GM12892 (cell line): ENCODE data around the gene CEP57.

Source experiments
- POLR2A ChIP-seq: IDR thresholded peaks from 2 replicates; pipeline ENCODE4 v1.6.1; 2011; ENCODE audit warnings: low read depth, low read length, control low read depth
- POLR2AphosphoS5 ChIP-seq: IDR thresholded peaks from 2 replicates; pipeline ENCODE4 v1.6.1; 2011; ENCODE audit warnings: low read depth, low read length, control low read depth

DNA sequence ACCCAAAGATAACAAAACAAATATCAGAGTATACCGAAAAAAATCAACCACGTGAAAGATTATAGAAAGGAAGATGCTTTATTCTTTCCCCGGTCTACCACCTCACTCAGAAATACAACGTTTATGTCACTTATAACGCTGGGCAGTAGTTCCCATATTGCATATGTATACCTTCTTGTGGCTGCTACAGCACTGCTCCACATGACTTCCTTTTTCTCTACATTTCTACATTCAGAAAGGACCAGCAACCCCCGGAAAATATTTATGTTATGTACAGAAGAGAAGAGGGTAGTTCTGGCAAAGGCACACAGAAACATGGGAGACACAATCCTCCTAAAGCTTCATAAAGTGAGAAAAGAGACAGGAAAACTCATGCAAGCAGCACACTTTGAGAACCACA is 76.8 kb downstream of the CEP57 start:
- TF ChIP-seq POLR2AphosphoS5 (no peak), POLR2A (no peak)
